IMR-90 (cell line): ENCODE results near the gene RAB34. TPM values are rescaled to one million over a fixed set of nuclear protein-coding genes. Genes with fewer than 3 reads are reported as not detected.

ENCODE experiments used
- ATAC-seq: fragments of 200-7000 bp; cut with Tn5 transposase; 2 replicates; pipeline ENCODE4 v1.9.1; 2020; ENCODE audit warnings: low read depth, mild to moderate bottlenecking, moderate library complexity
- Bru-seq: library from RNA; stranded (reverse); fragments of 400-500 nt; gene quantifications from one replicate; lab custom pipeline; 2021; lab: Mats Ljungman, UMichigan
- BruChase-seq, 2 experiments: library from RNA; stranded (reverse); fragments of 400-500 nt; gene quantifications; one replicate each; lab custom pipeline; 2021; lab: Mats Ljungman, UMichigan
- BruUV-seq: library from RNA; stranded (reverse); fragments of 400-500 nt; replicated peaks from 2 replicates; lab custom pipeline; 2021; lab: Mats Ljungman, UMichigan
- CTCF ChIA-PET: fragments of 300-600 bp; formaldehyde crosslinking; extraction: SDS; loops from one replicate; lab custom pipeline; 2021; ENCODE audit warnings: antibody characterized with exemption; lab: Yijun Ruan, JAX
- POLR2A ChIA-PET: fragments of 300-600 bp; sonication (Branson Sonifier 250); formaldehyde crosslinking; loops from one replicate; lab custom pipeline; 2022; ENCODE audit warnings: antibody characterized with exemption; ENCODE audit not compliant: unreplicated experiment; lab: Charles Lee
- DNase-seq: peaks from one replicate; pipeline ENCODE4 v3.0.0; 2013
- H2AFZ ChIP-seq: replicated peaks from 2 replicates; pipeline ENCODE3; 2013; ENCODE audit warnings: low read length, mild to moderate bottlenecking; ENCODE audit not compliant: poor library complexity
- H2AK5ac ChIP-seq: 2 replicates; pipeline ENCODE4 v1.6.1; 2013; ENCODE audit warnings: low read depth, low read length, inconsistent platforms
- H2AK9ac ChIP-seq: replicated peaks from 2 replicates; pipeline ENCODE3; 2013; ENCODE audit warnings: mild to moderate bottlenecking, low read depth, low read length, moderate library complexity; ENCODE audit not compliant: poor library complexity
- H2BK120ac ChIP-seq: 2 replicates; pipeline ENCODE4 v1.6.1; 2013; ENCODE audit warnings: low read depth, low read length, inconsistent platforms
- H2BK15ac ChIP-seq: 3 replicates; pipeline ENCODE4 v1.6.1; 2013; ENCODE audit warnings: low read depth, low read length, inconsistent platforms
- H2BK20ac ChIP-seq: 2 replicates; pipeline ENCODE4 v1.6.1; 2013; ENCODE audit warnings: low read depth, mild to moderate bottlenecking, inconsistent platforms, low read length, moderate library complexity
- H2BK5ac ChIP-seq: 2 replicates; pipeline ENCODE4 v1.6.1; 2013; ENCODE audit warnings: mild to moderate bottlenecking, low read depth, low read length, inconsistent platforms; ENCODE audit not compliant: poor library complexity, severe bottlenecking
- H3K14ac ChIP-seq: replicated peaks from 2 replicates; pipeline ENCODE4 v1.6.1; 2013; ENCODE audit warnings: low read depth, low read length, inconsistent platforms
- H3K18ac ChIP-seq: 2 replicates; pipeline ENCODE4 v1.6.1; 2013; ENCODE audit warnings: low read depth, low read length, control low read depth
- H3K23ac ChIP-seq: 2 replicates; pipeline ENCODE4 v1.6.1; 2013; ENCODE audit warnings: low read depth, low read length, inconsistent platforms
- H3K27ac ChIP-seq: 2 replicates; pipeline ENCODE4 v1.5.1; 2013; ENCODE audit warnings: mild to moderate bottlenecking, control low read depth, low read length; ENCODE audit not compliant: insufficient read depth
- H3K27me3 ChIP-seq: 2 replicates; pipeline ENCODE4 v1.6.1; 2013; ENCODE audit warnings: low read length; ENCODE audit not compliant: control insufficient read depth, insufficient read depth
- H3K36me3 ChIP-seq: 2 replicates; pipeline ENCODE4 v1.6.1; 2013; ENCODE audit warnings: low read length, mixed read lengths; ENCODE audit not compliant: control insufficient read depth, insufficient read depth
- H3K4ac ChIP-seq: 2 replicates; pipeline ENCODE4 v1.6.1; 2013; ENCODE audit warnings: low read depth, low read length, inconsistent platforms
- H3K4me1 ChIP-seq: 2 replicates; pipeline ENCODE4 v1.6.1; 2013; ENCODE audit warnings: low read length, mixed read lengths; ENCODE audit not compliant: control insufficient read depth, insufficient read depth
- H3K4me2 ChIP-seq: 2 replicates; pipeline ENCODE4 v1.6.1; 2013; ENCODE audit warnings: low read depth, mild to moderate bottlenecking, control low read depth, low read length, moderate library complexity
- H3K4me3 ChIP-seq: 2 replicates; pipeline ENCODE4 v1.5.1; 2013; ENCODE audit warnings: low read depth, mild to moderate bottlenecking, control low read depth, low read length, moderate library complexity; ENCODE audit not compliant: insufficient read depth
- H3K56ac ChIP-seq: 2 replicates; pipeline ENCODE4 v1.6.1; 2013; ENCODE audit warnings: low read length, inconsistent platforms; ENCODE audit not compliant: insufficient read depth; ENCODE audit errors: extremely low read depth
- H3K79me1 ChIP-seq, 2 experiments: 2 replicates each; pipeline ENCODE4 v1.6.1; 2013; ENCODE audit warnings: low read length in 2 of 2, inconsistent platforms in 1 of 2, low read depth in 1 of 2
- H3K9ac ChIP-seq: 2 replicates; pipeline ENCODE4 v1.6.1; 2013; ENCODE audit warnings: low read depth, low read length, control low read depth
- H3K9me1 ChIP-seq: 2 replicates; pipeline ENCODE4 v1.6.1; 2013; ENCODE audit warnings: low read length, inconsistent platforms; ENCODE audit not compliant: insufficient read depth
- H3K9me3 ChIP-seq: 2 replicates; pipeline ENCODE4 v1.6.1; 2013; ENCODE audit warnings: low read length; ENCODE audit not compliant: control insufficient read depth, insufficient read depth
- H4K20me1 ChIP-seq: 2 replicates; pipeline ENCODE4 v1.6.1; 2013; ENCODE audit warnings: low read length, inconsistent platforms; ENCODE audit not compliant: insufficient read depth
- H4K5ac ChIP-seq: 2 replicates; pipeline ENCODE4 v1.6.1; 2013; ENCODE audit warnings: mild to moderate bottlenecking, low read depth, low read length, control low read depth
- H4K8ac ChIP-seq, 2 experiments: 2 replicates each; pipeline ENCODE4 v1.6.1; 2013; ENCODE audit warnings: low read depth in 2 of 2, low read length in 2 of 2, control low read depth in 1 of 2, inconsistent platforms in 1 of 2
- H4K91ac ChIP-seq: 2 replicates; pipeline ENCODE4 v1.6.1; 2013; ENCODE audit warnings: low read depth, low read length, inconsistent platforms; ENCODE audit not compliant: insufficient read depth
- CEBPB ChIP-seq: IDR thresholded peaks from 2 replicates; pipeline ENCODE4 v1.6.1; 2012; ENCODE audit warnings: low read depth, low read length, improper control_type of control experiment
- CHD1 ChIP-seq: IDR thresholded peaks from 2 replicates; pipeline ENCODE4 v1.6.1; 2012; ENCODE audit warnings: low read depth, low read length, improper control_type of control experiment
- FOS ChIP-seq: fragments of 150-350 bp; IDR thresholded peaks from 2 replicates; pipeline ENCODE4 v1.6.1; 2016; ENCODE audit warnings: low read depth, low read length
- MAFK ChIP-seq: IDR thresholded peaks from 2 replicates; pipeline ENCODE4 v1.6.1; 2012; ENCODE audit warnings: low read depth, low read length, improper control_type of control experiment
- MAZ ChIP-seq: IDR thresholded peaks from 2 replicates; pipeline ENCODE4 v1.6.1; 2012; ENCODE audit warnings: low read depth, mild to moderate bottlenecking, low read length, improper control_type of control experiment, moderate library complexity, borderline replicate concordance
- MXI1 ChIP-seq: IDR thresholded peaks from 2 replicates; pipeline ENCODE4 v1.6.1; 2012; ENCODE audit warnings: low read depth, mild to moderate bottlenecking, low read length, moderate library complexity, borderline replicate concordance
- POLR2A ChIP-seq: IDR thresholded peaks from 2 replicates; pipeline ENCODE4 v1.6.1; 2012; ENCODE audit warnings: mild to moderate bottlenecking, low read depth, low read length
- RAD21 ChIP-seq: IDR thresholded peaks from 2 replicates; pipeline ENCODE4 v1.6.1; 2012; ENCODE audit warnings: low read length, improper control_type of control experiment
- RCOR1 ChIP-seq: IDR thresholded peaks from 2 replicates; pipeline ENCODE4 v1.6.1; 2012; ENCODE audit warnings: mild to moderate bottlenecking, low read length, improper control_type of control experiment; ENCODE audit not compliant: insufficient replicate concordance
- WGBS, 2 experiments: methylation state at CpG; one replicate each; pipeline versions ENCODE4 v1.1.5 to v1.1.7; 2013; ENCODE audit warnings: missing lambda C conversion rate in 2 of 2; ENCODE audit not compliant: insufficient read length in 1 of 2; ENCODE audit errors: extremely low coverage in 2 of 2; 5-methylcytosine and 5-hydroxymethylcytosine counted together
- dilution Hi-C: fragments of 300-500 bp; cut with HindIII; formaldehyde crosslinking; loops from one replicate; pipeline ENCODE4 v1.14.3; 2018; ENCODE audit warnings: low sequenced_read_pairs; ENCODE audit not compliant: unreplicated experiment
- in situ Hi-C: fragments of 300-500 bp; cut with MboI; formaldehyde crosslinking; loops from 3 replicates; pipeline ENCODE4 v1.14.3; 2019; ENCODE audit warnings: low sequenced_read_pairs, inconsistent platforms, mixed read lengths
- intact Hi-C: fragments of 100-400 bp; cut with micrococcal nuclease; formaldehyde crosslinking; loops from 2 replicates; pipeline ENCODE4 v1.10.0; 2022
- long read RNA-seq: library from polyadenylated mRNA; unstranded; transcript quantifications from one replicate; pipeline ENCODE4 v2.0.0, GENCODE V29; 2021; ENCODE audit not compliant: unreplicated experiment
- polyA plus RNA-seq, 3 experiments: library from polyadenylated mRNA; depleted of rRNA; stranded (reverse); fragments of >200 nt; gene quantifications; 2 replicates each; pipeline ENCODE4 v1.2.3, GENCODE V29; 2012; ENCODE audit warnings: low replicate concordance in 1 of 3
- total RNA-seq: library from RNA; depleted of rRNA; stranded (reverse); fragments of >200 nt; gene quantifications from 2 replicates; pipeline ENCODE4 v1.2.3, GENCODE V29; 2012; rRNA removed
- TF ChIP-seq, protein P1 (sequence below): conservative IDR thresholded peaks from 2 replicates; pipeline ENCODE4 v1.5.1; 2012; ENCODE audit warnings: mild to moderate bottlenecking, low read depth, low read length, improper control_type of control experiment

RAB34 gene, protein sequence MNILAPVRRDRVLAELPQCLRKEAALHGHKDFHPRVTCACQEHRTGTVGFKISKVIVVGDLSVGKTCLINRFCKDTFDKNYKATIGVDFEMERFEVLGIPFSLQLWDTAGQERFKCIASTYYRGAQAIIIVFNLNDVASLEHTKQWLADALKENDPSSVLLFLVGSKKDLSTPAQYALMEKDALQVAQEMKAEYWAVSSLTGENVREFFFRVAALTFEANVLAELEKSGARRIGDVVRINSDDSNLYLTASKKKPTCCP
- 304 and 351 TPM in 2 replicates for total RNA-seq
- polyA plus RNA-seq (2012; rRNA removed), result 374 and 387 TPM in 2 replicates
- polyA plus RNA-seq (2012; cell fraction: cytosol; rRNA removed), result 274 and 575 TPM in 2 replicates
- polyA plus RNA-seq (2012; cell fraction: nucleus; rRNA removed; ENCODE audit: low replicate concordance), result 417 and 521 TPM in 2 replicates
- percentile 81 among the genes with signal in this experiment for Bru-seq, nascent RNA
- percentile 92 among the genes with signal in this experiment for BruChase-seq, experiment 1, labeled RNA remaining after a 6-hour chase
- BruChase-seq, experiment 2, labeled RNA remaining after a 2-hour chase, result percentile 81 among the genes with signal in this experiment
- long read RNA-seq, transcript RAB34-201 (11 exons, 1,592 nt), result minor isoform, 31 of 398 reads
- long read RNA-seq, transcript RAB34-203 (10 exons, 1,597 nt), result minor isoform, 29 of 398 reads
- long read RNA-seq, transcript RAB34-204 (10 exons, 1,766 nt), result major isoform, 167 of 398 reads
- long read RNA-seq, transcript RAB34-210 (11 exons, 863 nt), result minor isoform, 7 of 398 reads
- long read RNA-seq, partial matches to known transcripts, result 52 of 398 reads
- long read RNA-seq, other reads (novel, unspliced or antisense), result 108 of 398 reads

DNA sequence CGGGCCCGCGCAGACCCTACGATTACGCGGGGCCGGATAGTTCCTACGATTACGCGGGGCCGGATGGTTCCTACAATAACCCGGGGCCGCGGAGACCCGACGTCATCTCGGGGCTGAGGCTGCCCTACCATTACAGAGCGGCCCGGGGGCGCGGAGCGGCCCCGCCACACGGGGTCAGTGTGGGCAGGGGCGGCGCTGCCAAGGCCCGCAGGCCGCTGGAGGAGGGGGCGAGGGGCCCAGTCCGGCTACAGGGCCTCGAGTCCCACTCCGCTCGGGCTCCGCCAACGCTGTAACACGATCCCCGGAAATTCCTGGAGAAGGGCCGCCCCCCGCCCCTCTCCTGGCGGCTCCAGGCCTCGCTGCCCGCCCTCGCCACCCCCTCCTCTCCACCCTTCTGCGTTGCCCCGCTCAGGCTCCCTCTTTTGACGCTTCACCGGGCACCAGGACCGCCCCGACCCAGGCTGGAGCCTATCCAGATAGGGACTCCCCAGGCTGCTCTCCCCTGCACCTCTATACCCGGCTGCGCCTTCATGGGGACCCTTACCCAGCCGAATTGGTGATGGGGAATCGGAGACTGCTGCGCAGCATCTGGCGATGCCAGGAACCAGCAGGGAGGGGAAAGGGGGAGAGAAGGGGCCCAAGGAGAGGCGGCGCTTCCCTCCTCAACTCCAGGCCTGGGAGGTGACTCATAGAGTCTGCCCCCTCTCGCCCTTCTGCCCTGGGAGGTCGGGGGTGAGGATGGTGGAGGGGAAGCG is at the start of gene RAB34:
Gene RAB34 (minus strand): TSS at position 291 of the 755 bp plus-strand sequence. CDS start 602 bp downstream, outside the sequence.
- H3K56ac ChIP-seq, result peak within 1 kb of the TSS; percentile 96
- peak within 1 kb of the TSS; percentile 99 for H2AK9ac ChIP-seq
- POLR2A ChIA-PET, result no interaction called here
- H3K27ac ChIP-seq, result peak within 1 kb of the TSS; percentile 98
- peak within 1 kb of the TSS; percentile 97 for H4K5ac ChIP-seq
- peak within 1 kb of the TSS; percentile 96 for H2AFZ ChIP-seq
- peak within 1 kb of the TSS; percentile 89 for H3K14ac ChIP-seq
- CTCF ChIA-PET, result no interaction called here
- H4K20me1 ChIP-seq, result peaks cover 44% of the 10 kb centered on the region
- peak within 1 kb of the TSS; percentile 100 for H2AK5ac ChIP-seq
- H2BK5ac ChIP-seq, result peak within 1 kb of the TSS; percentile 99
- ATAC-seq (peak; percentile 55), DNase-seq (peak; percentile 89)
- peak within 1 kb of the TSS; percentile 97 for H3K4me2 ChIP-seq
- H3K79me1 ChIP-seq, result peaks cover 5 to 61% of the 10 kb centered on the region in 2 experiments; a peak in 3 of 4 replicates
- H2BK15ac ChIP-seq, result peak within 1 kb of the TSS; percentile 99
- in situ Hi-C loops, result no loop called here
- dilution Hi-C loops, result no loop called here
- peak within 1 kb of the TSS; percentile 91 for H2BK20ac ChIP-seq
- H3K27me3 ChIP-seq, result no peaks in the 10 kb centered on the region
- peaks cover 19% of the 10 kb centered on the region; the same call in 1 of the 2 replicates for H3K9me1 ChIP-seq
- H4K8ac ChIP-seq, result peak within 1 kb of the TSS; percentile 92 to 94
- no peaks in the 10 kb centered on the region for H3K9me3 ChIP-seq
- peaks cover 42% of the 10 kb centered on the region for H3K36me3 ChIP-seq
- no TSS peak for BruUV-seq
- peak; percentile 76 for TF ChIP-seq POLR2A
- TF ChIP-seq CHD1, result peak; percentile 8; the same call in 1 of the 2 replicates
- TF ChIP-seq CEBPB, result no peak
- TF ChIP-seq FOS, result peak; percentile 84
- no peak for TF ChIP-seq MAFK
- TF ChIP-seq, protein P1, sequence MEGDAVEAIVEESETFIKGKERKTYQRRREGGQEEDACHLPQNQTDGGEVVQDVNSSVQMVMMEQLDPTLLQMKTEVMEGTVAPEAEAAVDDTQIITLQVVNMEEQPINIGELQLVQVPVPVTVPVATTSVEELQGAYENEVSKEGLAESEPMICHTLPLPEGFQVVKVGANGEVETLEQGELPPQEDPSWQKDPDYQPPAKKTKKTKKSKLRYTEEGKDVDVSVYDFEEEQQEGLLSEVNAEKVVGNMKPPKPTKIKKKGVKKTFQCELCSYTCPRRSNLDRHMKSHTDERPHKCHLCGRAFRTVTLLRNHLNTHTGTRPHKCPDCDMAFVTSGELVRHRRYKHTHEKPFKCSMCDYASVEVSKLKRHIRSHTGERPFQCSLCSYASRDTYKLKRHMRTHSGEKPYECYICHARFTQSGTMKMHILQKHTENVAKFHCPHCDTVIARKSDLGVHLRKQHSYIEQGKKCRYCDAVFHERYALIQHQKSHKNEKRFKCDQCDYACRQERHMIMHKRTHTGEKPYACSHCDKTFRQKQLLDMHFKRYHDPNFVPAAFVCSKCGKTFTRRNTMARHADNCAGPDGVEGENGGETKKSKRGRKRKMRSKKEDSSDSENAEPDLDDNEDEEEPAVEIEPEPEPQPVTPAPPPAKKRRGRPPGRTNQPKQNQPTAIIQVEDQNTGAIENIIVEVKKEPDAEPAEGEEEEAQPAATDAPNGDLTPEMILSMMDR, result peak; percentile 45
- TF ChIP-seq RCOR1, result no peak
- peak; percentile 39; the same call in 1 of the 2 replicates for TF ChIP-seq MXI1
- TF ChIP-seq RAD21, result 0 out of 2 replicates have a peak, but pooled peaks have one; percentile 17
- TF ChIP-seq MAZ, result peak; percentile 40; the same call in 1 of the 2 replicates
- peak within 1 kb of the TSS; percentile 80 for H3K4me3 ChIP-seq
- peak within 1 kb of the TSS; percentile 98 for H3K18ac ChIP-seq
- H3K9ac ChIP-seq, result peak within 1 kb of the TSS; percentile 96
- H4K91ac ChIP-seq, result peak within 1 kb of the TSS; percentile 96
- peak within 1 kb of the TSS; percentile 99 for H3K4ac ChIP-seq
- 0% methylated on average over 17 of the region's 60 CpGs; no CpG with 5 or more reads in 1 of the 2 experiments for WGBS, 2 experiments
- H3K4me1 ChIP-seq, result peaks cover 13% of the 10 kb centered on the region
- peak within 1 kb of the TSS; percentile 96 for H2BK120ac ChIP-seq
- intact Hi-C loops, result no loop called here
- peak within 1 kb of the TSS; percentile 95 for H3K23ac ChIP-seq
